Peyer's patch (tissue), 4 donors: ENCODE results near the gene EXTL1. TPM values are rescaled to one million over a fixed set of nuclear protein-coding genes. Genes with fewer than 3 reads are reported as not detected.
"Not testable (repeated sequence)": the region's sequence is repeated elsewhere in the genome, so short reads cannot be mapped to it uniquely, and the experiment has no call there.

Experiments used
- DNase-seq, 3 donors: peaks; one replicate each; pipeline ENCODE4 v3.0.0-alpha.2; 2017 to 2019
- H3K27ac ChIP-seq, 4 donors: fragments of 200-600 bp; sonication (generic); one replicate each; pipeline ENCODE4 v1.5.1; 2016 to 2019
- H3K27me3 ChIP-seq, 2 donors: fragments of 200-600 bp; sonication (generic); one replicate each; pipeline ENCODE4 v1.5.1; 2019
- H3K36me3 ChIP-seq, 3 donors: fragments of 200-600 bp; sonication (generic); one replicate each; pipeline ENCODE4 v1.5.1; 2016 to 2019
- H3K4me1 ChIP-seq, 4 donors: fragments of 200-600 bp; sonication (generic); one replicate each; pipeline ENCODE4 v1.5.1; 2016 to 2019
- H3K4me3 ChIP-seq, 4 donors: fragments of 200-600 bp; sonication (generic); 1 replicate in 3 of 4; 2 replicates in 1 of 4; pipeline ENCODE4 v1.5.1; 2016 to 2019; ENCODE audit warnings: mild to moderate bottlenecking in 1 of 4
- H3K9me3 ChIP-seq, 4 donors: fragments of 200-600 bp; sonication (generic); one replicate each; pipeline ENCODE4 v1.5.1; 2016 to 2019; ENCODE audit warnings: mild to moderate bottlenecking in 1 of 4
- POLR2A ChIP-seq, 2 donors: fragments of 450-650 bp; IDR thresholded peaks; one replicate each; pipeline ENCODE4 v1.5.1; 2017; ENCODE audit warnings: antibody characterized with exemption in 2 of 2, mild to moderate bottlenecking in 2 of 2, moderate library complexity in 2 of 2
- total RNA-seq, 4 donors: library from RNA; depleted of rRNA; stranded (reverse); fragments of >200 nt; gene quantifications; one replicate each; pipeline ENCODE4 v1.1.0, GENCODE V29; 2016
- TF ChIP-seq, protein P1 (sequence below), 6 experiments: fragments of 450-650 bp in 4 of 6; fragments of 200-600 bp in 2 of 6; sonication (generic) in 1 of 6; IDR thresholded peaks; one replicate each; pipeline ENCODE4 v1.5.1; 2017 to 2019; ENCODE audit warnings: antibody characterized with exemption in 6 of 6, mild to moderate bottlenecking in 3 of 6, moderate library complexity in 1 of 6

EXTL1 gene
- total RNA-seq, 4 donors from 2014 or later = not detected

DNA sequence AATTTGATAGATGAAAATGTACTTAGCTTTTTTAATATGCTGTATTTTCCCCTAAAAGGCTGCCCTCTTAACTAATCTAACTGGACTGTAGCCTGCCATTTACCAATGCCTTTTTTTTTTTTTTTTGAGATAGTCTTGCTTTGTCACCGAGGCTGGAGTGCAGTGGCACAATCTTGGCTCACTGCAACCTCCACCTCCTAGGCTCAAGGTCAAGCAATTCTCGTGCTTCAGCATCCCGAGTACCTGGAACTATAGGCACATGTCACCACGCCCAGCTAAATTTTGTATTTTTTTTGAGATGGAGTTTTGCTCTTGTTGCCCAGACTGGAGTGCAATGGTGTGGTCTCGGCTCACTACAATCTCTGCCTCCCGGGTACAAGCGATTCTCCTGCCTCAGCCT is 42.4 kb upstream of the EXTL1 start:
- no peak for TF ChIP-seq POLR2A (IDR thresholded peaks at IDR 0.05)
- TF ChIP-seq, protein P1, sequence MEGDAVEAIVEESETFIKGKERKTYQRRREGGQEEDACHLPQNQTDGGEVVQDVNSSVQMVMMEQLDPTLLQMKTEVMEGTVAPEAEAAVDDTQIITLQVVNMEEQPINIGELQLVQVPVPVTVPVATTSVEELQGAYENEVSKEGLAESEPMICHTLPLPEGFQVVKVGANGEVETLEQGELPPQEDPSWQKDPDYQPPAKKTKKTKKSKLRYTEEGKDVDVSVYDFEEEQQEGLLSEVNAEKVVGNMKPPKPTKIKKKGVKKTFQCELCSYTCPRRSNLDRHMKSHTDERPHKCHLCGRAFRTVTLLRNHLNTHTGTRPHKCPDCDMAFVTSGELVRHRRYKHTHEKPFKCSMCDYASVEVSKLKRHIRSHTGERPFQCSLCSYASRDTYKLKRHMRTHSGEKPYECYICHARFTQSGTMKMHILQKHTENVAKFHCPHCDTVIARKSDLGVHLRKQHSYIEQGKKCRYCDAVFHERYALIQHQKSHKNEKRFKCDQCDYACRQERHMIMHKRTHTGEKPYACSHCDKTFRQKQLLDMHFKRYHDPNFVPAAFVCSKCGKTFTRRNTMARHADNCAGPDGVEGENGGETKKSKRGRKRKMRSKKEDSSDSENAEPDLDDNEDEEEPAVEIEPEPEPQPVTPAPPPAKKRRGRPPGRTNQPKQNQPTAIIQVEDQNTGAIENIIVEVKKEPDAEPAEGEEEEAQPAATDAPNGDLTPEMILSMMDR (IDR thresholded peaks at IDR 0.05) = no peak
- Histone ChIP-seq H3K4me3 (no peak overlapping the region), H3K4me1 (no peaks in the 10 kb centered on the region), H3K9me3 (no peaks in the 10 kb centered on the region), H3K27me3 (no peaks in the 10 kb centered on the region), H3K27ac (no peak overlapping the region), H3K36me3 (peaks cover 0 to 89% (median 0%) of the 10 kb centered on the region in 3 donors)
- no peak for DNase-seq

DNA sequence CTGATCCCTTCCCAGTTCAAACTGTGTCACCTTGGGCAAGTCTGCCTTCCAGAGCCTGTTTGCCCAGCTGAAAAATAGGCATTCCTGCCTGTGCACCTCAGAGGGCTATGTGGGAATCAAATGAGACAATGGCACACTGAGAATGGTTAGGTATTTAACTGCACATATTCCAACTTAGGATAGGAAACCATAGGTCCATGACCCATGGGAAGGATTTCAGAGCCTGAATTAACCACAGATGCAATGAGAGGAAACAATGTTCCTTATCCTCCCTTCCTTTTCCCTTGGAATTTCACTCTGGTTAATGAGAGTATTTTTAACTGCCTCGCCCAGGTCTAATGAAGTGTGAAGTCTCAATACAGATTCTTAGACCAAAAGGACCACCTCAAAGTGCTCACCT is 36.4 kb upstream of the EXTL1 start:
- H3K4me1 ChIP-seq = no peaks in the 10 kb centered on the region
- no peak for DNase-seq
- no peaks in the 10 kb centered on the region for H3K9me3 ChIP-seq
- H3K4me3 ChIP-seq = no peak overlapping the region
- TF ChIP-seq, protein P1 (IDR thresholded peaks at IDR 0.05) = no peak
- no peak for TF ChIP-seq POLR2A (IDR thresholded peaks at IDR 0.05)
- peaks cover 0 to 84% (median 0%) of the 10 kb centered on the region in 3 donors for H3K36me3 ChIP-seq
- no peak overlapping the region for H3K27ac ChIP-seq
- H3K27me3 ChIP-seq = no peaks in the 10 kb centered on the region

DNA sequence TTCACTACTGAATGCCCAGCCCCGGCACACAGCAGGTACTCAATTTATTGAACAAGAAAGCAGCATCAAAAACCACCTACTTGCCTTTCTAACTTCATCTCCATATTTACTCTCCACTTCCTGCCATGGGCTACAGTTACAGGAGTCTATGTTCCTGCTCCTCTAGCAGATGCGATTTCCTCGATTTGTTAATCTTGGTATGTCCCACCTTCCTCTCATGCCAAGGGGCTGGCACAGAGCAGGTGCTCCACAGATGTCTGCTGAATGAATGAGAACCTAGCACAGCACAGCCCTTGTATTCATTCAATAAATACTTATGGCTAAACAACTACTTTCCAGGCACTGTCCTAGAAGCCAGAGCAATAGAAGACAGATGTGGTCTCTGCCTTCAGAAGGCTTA is 35.9 kb upstream of the EXTL1 start:
- H3K4me1 ChIP-seq = no peaks in the 10 kb centered on the region
- H3K9me3 ChIP-seq = no peaks in the 10 kb centered on the region
- TF ChIP-seq POLR2A (IDR thresholded peaks at IDR 0.05) = no peak
- TF ChIP-seq, protein P1 (IDR thresholded peaks at IDR 0.05) = no peak
- DNase-seq = no peak
- no peak overlapping the region for H3K27ac ChIP-seq
- no peak overlapping the region for H3K4me3 ChIP-seq
- peaks cover 0 to 87% (median 0%) of the 10 kb centered on the region in 3 donors for H3K36me3 ChIP-seq
- H3K27me3 ChIP-seq = no peaks in the 10 kb centered on the region

DNA sequence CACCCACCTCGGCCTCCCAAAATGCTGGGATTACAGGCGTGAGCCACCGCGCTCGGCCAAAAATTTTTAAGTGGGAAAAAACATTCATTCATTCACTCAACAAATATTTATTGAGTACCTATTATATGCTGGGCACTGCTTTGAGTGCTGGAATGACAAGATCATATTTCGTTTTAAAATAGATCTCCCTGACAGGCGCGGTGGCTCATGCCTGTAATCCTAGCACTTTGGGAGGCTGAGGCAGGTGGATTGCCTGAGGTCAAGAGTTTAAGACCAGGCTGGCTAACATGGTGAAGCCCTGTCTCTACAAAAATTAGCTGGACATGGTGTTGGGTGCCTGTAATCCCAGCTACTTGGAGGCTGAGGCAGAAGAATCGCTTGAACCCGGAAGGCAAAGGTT is 34.8 kb upstream of the EXTL1 start:
- H3K4me1 ChIP-seq, H3K27ac ChIP-seq, DNase-seq, H3K4me3 ChIP-seq, H3K27me3 ChIP-seq, H3K9me3 ChIP-seq: not testable (repeated sequence)
- peaks cover 0 to 79% (median 0%) of the 10 kb centered on the region in 3 donors for H3K36me3 ChIP-seq

DNA sequence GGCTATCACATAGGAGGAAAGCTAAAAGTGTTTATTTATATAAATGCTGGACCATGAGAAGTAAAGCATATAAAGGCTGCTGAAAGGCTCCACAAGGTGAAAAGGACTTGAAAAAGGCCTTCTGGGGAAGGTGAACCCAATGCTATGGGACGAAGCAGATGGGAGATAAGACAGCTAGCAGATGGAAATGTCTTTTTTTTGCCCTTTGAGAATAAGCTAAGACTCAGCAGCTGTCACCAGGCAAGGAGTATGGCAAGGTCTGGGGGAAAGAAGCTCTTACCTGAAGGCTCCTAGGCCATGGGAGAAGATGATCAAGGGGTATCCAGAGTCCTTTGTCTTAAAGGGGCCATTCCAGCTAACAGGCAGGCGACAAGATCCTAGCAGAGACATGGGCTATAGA is 33.6 kb upstream of the EXTL1 start:
- Histone ChIP-seq H3K9me3 (no peaks in the 10 kb centered on the region), H3K4me1 (peaks cover 0 to 3% (median 0%) of the 10 kb centered on the region in 4 donors), H3K27ac (no peak overlapping the region), H3K4me3 (no peak overlapping the region), H3K36me3 (peaks cover 0 to 67% (median 0%) of the 10 kb centered on the region in 3 donors), H3K27me3 (no peaks in the 10 kb centered on the region)
- DNase-seq = no peak
- no peak for TF ChIP-seq POLR2A (IDR thresholded peaks at IDR 0.05)
- TF ChIP-seq, protein P1 (IDR thresholded peaks at IDR 0.05) = no peak

DNA sequence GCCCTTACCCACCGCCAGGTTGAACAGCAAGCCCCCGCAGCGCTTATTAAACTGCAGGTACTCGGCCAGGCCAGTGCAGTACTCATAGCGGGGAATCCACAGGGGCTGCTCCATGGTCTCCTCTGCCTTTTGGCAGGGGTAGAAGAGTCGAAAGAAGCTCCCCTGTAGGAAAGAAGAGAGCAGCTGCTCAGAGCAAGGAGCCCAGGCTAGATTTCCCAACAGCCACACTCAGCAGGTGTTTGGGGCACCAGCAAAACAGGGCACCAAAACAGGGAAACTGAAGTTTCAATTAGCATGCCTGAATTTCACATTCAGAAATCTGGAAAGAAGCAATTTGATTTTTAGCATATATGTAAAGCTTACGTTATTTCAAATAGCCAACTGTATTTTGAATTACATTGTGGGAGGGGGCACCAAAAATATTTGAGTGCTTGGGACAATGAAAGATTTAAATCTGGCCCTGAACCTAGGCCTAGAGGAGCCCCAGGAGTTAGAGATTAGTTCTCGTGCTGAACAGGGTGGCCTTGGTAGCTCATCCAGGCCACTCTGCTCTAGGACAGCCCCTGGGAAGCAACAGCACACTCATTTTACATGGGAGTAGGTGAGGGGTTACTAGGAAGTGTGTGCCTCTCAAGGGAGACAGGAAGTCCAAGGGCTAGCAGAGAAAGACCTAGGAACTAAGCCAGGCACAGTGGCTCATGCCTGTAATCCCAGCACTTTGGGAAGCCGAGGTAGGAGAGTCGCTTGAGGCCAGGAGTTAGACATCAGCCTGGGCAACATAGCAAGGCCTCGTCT is 31.9 kb upstream of the EXTL1 start:
- peak overlapping the region in 2 of 4 donors; percentile 13 to 29 for H3K4me3 ChIP-seq
- H3K27me3 ChIP-seq = no peaks in the 10 kb centered on the region
- H3K36me3 ChIP-seq = peaks cover 0 to 51% (median 0%) of the 10 kb centered on the region in 3 donors
- peaks cover 0 to 3% (median 0%) of the 10 kb centered on the region in 4 donors for H3K4me1 ChIP-seq
- no peak for TF ChIP-seq POLR2A (IDR thresholded peaks at IDR 0.05)
- TF ChIP-seq, protein P1 (IDR thresholded peaks at IDR 0.05) = no peak
- no peaks in the 10 kb centered on the region for H3K9me3 ChIP-seq
- peak overlapping the region in 1 of 4 donors; percentile 28 for H3K27ac ChIP-seq
- DNase-seq = no peak
